Pancreas (tissue), 10 donors: ENCODE results near the gene ANGEL1. TPM values are rescaled to one million over a fixed set of nuclear protein-coding genes. Genes with fewer than 3 reads are reported as not detected.

Experiments
- ATAC-seq, 4 donors: fragments of 200-7000 bp; cut with Tn5 transposase; one replicate each; pipeline versions ENCODE4 v1.8.0 to v1.9.1; 2020; ENCODE audit warnings: mild to moderate bottlenecking in 4 of 4, moderate library complexity in 4 of 4
- DNase-seq, 6 donors: peaks; one replicate each; pipeline ENCODE4 v3.0.0-alpha.2; 2020
- FAIRE-seq: peaks from 2 replicates; lab custom pipeline; 2012; peaks lifted over from hg19 to GRCh38; lab: Jason Lieb, UNC
- H3K27ac ChIP-seq, 4 donors: fragments of 200-600 bp; sonication (generic); 1 replicate in 3 of 4; 2 replicates in 1 of 4; pipeline versions ENCODE4 v1.5.0 to v1.8.0; 2020
- H3K27me3 ChIP-seq, 4 donors: fragments of 200-600 bp; one replicate each; pipeline ENCODE4 v1.8.0; 2021
- H3K36me3 ChIP-seq, 3 donors: fragments of 200-600 bp; sonication (generic) in 1 of 3; one replicate each; pipeline versions ENCODE4 v1.5.0 to v1.8.0; 2020 to 2021
- H3K4me1 ChIP-seq, 3 donors: fragments of 200-600 bp; one replicate each; pipeline ENCODE4 v1.8.0; 2021
- H3K4me3 ChIP-seq, 4 donors: fragments of 200-600 bp; sonication (generic) in 2 of 4; one replicate each; pipeline versions ENCODE4 v1.5.0 to v1.8.0; 2020 to 2021
- H3K9me3 ChIP-seq, 4 donors: fragments of 200-600 bp; one replicate each; pipeline ENCODE4 v1.8.0; 2021
- WGBS, 2 donors: extraction: QIAGEN DNeasy Blood & Tissue Kit; methylation state at CpG; one replicate each; pipeline ENCODE4 v1.1.7; 2013; 5-methylcytosine and 5-hydroxymethylcytosine counted together
- intact Hi-C, 3 donors: fragments of 100-400 bp; cut with DNase I; formaldehyde crosslinking; loops; one replicate each; pipeline versions ENCODE4 v1.11.1 to v1.14.2; 2022
- polyA plus RNA-seq, 2 donors: library from polyadenylated mRNA; stranded (reverse); fragments of 200-250 nt; gene quantifications; one replicate each; pipeline ENCODE4 v1.2.3, GENCODE V29; 2013
- total RNA-seq, 6 donors: library from RNA; stranded (reverse); fragmentation: NEBNext Ultra II Directional in 4 of 6; extraction: Animal tissue kit (Norgen Biotek cat#: 25700) in 4 of 6; gene quantifications; one replicate each; pipeline versions ENCODE4 v1.2.1 to v1.2.4, GENCODE V29; 2021 to 2023
- TF ChIP-seq, protein P1 (sequence below), 4 donors: fragments of 200-600 bp; sonication (generic) in 3 of 4; IDR thresholded peaks; one replicate each; pipeline versions ENCODE4 v1.5.0 to v1.8.0; 2021; ENCODE audit warnings: antibody characterized with exemption in 4 of 4
- donor health status: healthy with polysubstance abuse.
- donor health status: DM: no; HTN: no; CAD: no; lungs with moderate emphysema.
- donor health status: DM: no; HTN: no; CAD: no.
- donor health status: control.
- donor health status: control.
- donor health status: Bipolar disorder and iron deficiency.
- donor health status: DM: yes; HTN: yes; CAD: no.
- donor health status: DM: no; HTN: no; CAD: no.
- donor health status: DM: no; HTN: no; CAD: no.
- donor health status: DM: yes; HTN: yes; CAD: no.

Gene ANGEL1
- total RNA-seq (10 to 100 TPM; 25.8 to 40.1 (median 32.4) TPM), polyA plus RNA-seq (10 to 100 TPM; 28.9 to 30.6 TPM)

GRCh38 chr14:76812422-76813383 lies at the start of gene ANGEL1:
ANGEL1 (minus strand) TSS chr14:76812882; CDS start chr14:76812827, 55 bp downstream.
- Histone ChIP-seq H3K4me3 (peak within 1 kb of the TSS; percentile 64 to 70 (median 68)), H3K27ac (peak within 1 kb of the TSS; percentile 84 to 97 (median 93)), H3K4me1 (peaks cover 17 to 22% (median 19%) of the 10 kb centered on the region in 3 donors), H3K9me3 (no peaks in the 10 kb centered on the region), H3K27me3 (no peaks in the 10 kb centered on the region), H3K36me3 (peaks cover 0 to 12% (median 11%) of the 10 kb centered on the region in 3 donors)
- no peak for FAIRE-seq
- peak; percentile 96 to 100 (median 99) for DNase-seq
- ATAC-seq: peak; percentile 89 to 94 (median 92)
- 3 to 4% methylated on average over 60 to 69 of the region's 69 CpGs for whole genome bisulfite sequencing, 2 donors
- TF ChIP-seq, protein P1, sequence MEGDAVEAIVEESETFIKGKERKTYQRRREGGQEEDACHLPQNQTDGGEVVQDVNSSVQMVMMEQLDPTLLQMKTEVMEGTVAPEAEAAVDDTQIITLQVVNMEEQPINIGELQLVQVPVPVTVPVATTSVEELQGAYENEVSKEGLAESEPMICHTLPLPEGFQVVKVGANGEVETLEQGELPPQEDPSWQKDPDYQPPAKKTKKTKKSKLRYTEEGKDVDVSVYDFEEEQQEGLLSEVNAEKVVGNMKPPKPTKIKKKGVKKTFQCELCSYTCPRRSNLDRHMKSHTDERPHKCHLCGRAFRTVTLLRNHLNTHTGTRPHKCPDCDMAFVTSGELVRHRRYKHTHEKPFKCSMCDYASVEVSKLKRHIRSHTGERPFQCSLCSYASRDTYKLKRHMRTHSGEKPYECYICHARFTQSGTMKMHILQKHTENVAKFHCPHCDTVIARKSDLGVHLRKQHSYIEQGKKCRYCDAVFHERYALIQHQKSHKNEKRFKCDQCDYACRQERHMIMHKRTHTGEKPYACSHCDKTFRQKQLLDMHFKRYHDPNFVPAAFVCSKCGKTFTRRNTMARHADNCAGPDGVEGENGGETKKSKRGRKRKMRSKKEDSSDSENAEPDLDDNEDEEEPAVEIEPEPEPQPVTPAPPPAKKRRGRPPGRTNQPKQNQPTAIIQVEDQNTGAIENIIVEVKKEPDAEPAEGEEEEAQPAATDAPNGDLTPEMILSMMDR (IDR thresholded peaks at IDR 0.05): no peak
- intact Hi-C loops: no loop called here

- Histone ChIP-seq H3K27me3 (no peaks in the 10 kb centered on the region), H3K27ac (no peak overlapping the region), H3K4me1 (no peaks in the 10 kb centered on the region), H3K36me3 (no peaks in the 10 kb centered on the region), H3K9me3 (no peaks in the 10 kb centered on the region), H3K4me3 (no peak overlapping the region)
- WGBS, 2 donors: 86 to 89% methylated on average over 10 of the region's 10 CpGs
- ATAC-seq (no peak), FAIRE-seq (no peak), DNase-seq (no peak)
- TF ChIP-seq, protein P1 (IDR thresholded peaks at IDR 0.05): no peak
- intact Hi-C loops: no loop called here
Measured at GRCh38 chr14:76861574-76862255, 49.0 kb upstream of the ANGEL1 start.

DNA sequence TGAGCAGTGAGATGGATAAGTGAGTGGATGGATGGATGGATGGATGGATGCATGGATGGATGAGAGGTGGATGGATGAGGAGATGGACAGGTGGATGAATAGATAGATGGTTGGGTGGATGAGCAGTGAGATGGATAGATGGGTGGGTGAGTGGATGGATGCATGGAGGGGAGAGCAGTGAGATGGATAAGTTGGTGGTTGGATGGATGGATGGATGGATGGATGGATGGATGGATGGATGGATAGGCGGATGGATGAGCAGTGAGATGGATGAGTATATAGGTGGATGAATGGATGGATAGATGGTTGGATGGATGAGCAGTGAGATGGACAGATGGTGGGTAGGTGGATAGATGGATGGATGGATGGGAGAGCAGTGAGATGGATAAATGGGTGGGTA lies 44.1 kb upstream of the ANGEL1 start:
- no peaks in the 10 kb centered on the region for H3K27me3 ChIP-seq
- 73 to 77% methylated on average over 1 of the region's 1 CpG for WGBS, 2 donors
- no peak for FAIRE-seq

DNA sequence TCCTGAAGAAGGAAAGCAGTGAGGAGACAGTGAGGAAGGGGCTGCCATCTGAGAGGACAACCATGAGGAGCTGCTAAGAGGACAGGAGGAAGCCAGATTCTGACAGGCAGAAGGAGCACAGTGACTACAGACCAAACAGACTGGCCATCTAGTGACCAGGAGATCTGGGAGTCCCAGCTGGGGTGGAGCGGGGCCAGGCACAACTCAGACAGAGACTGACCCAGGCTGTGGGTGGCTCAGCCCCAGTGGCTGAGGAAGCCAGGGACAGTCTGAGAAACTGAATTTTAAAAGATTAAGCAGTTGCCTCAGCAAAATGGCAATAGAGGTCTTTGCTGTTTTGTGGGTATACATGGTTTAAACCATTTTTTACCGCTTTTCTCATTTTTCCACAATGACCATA lies 42.4 kb upstream of the ANGEL1 start:
- DNase-seq (no peak), ATAC-seq (no peak), FAIRE-seq (no peak)
- no peak overlapping the region for H3K4me3 ChIP-seq
- no peaks in the 10 kb centered on the region for H3K9me3 ChIP-seq
- no peaks in the 10 kb centered on the region for H3K4me1 ChIP-seq
- no peaks in the 10 kb centered on the region for H3K36me3 ChIP-seq
- intact Hi-C loops: no loop called here
- TF ChIP-seq, protein P1 (IDR thresholded peaks at IDR 0.05): no peak
- WGBS, 2 donors: 94 to 100% methylated on average over 2 of the region's 2 CpGs
- no peak overlapping the region for H3K27ac ChIP-seq
- H3K27me3 ChIP-seq: no peaks in the 10 kb centered on the region

More for the DNA sequence above, 44.1 kb upstream of the ANGEL1 start:
- Histone ChIP-seq H3K27ac (no peak overlapping the region), H3K4me1 (no peaks in the 10 kb centered on the region), H3K9me3 (no peaks in the 10 kb centered on the region), H3K36me3 (no peaks in the 10 kb centered on the region), H3K4me3 (no peak overlapping the region)
- no peak for DNase-seq
- intact Hi-C loops: no loop called here
- TF ChIP-seq, protein P1 (IDR thresholded peaks at IDR 0.05): no peak
- ATAC-seq: no peak
